Astrocyte (in vitro differentiated cells and primary cell): ENCODE measurements around the gene LRRC55. TPM values are rescaled to one million over a fixed set of nuclear protein-coding genes. Genes with fewer than 3 reads are reported as not detected.

Experiments used
- DNase-seq: peaks from one replicate; pipeline ENCODE4 v3.0.0-alpha.2; 2010; ENCODE audit warnings: low read depth
- FAIRE-seq: peaks from 2 replicates; lab custom pipeline; 2011; peaks lifted over from hg19 to GRCh38; lab: Jason Lieb, UNC
- H2AFZ ChIP-seq: 2 replicates; pipeline ENCODE4 v1.6.0; 2012; ENCODE audit warnings: low read depth, low read length, inconsistent platforms
- H3K27ac ChIP-seq: 2 replicates; pipeline ENCODE4 v1.5.1; 2011; ENCODE audit warnings: low read depth, low read length, inconsistent platforms
- H3K27me3 ChIP-seq: 2 replicates; pipeline ENCODE4 v1.6.0; 2011; ENCODE audit warnings: low read length, inconsistent platforms; ENCODE audit not compliant: insufficient read depth
- H3K36me3 ChIP-seq: 2 replicates; pipeline ENCODE4 v1.5.1; 2011; ENCODE audit warnings: low read length, inconsistent platforms; ENCODE audit not compliant: insufficient read depth
- H3K4me1 ChIP-seq: 2 replicates; pipeline ENCODE4 v1.5.1; 2011; ENCODE audit warnings: low read length, inconsistent platforms; ENCODE audit not compliant: insufficient read depth
- H3K4me2 ChIP-seq: 2 replicates; pipeline ENCODE4 v1.6.0; 2012; ENCODE audit warnings: low read length, inconsistent platforms
- H3K4me3 ChIP-seq: 2 replicates; pipeline ENCODE4 v1.5.1; 2011; ENCODE audit warnings: low read depth, mild to moderate bottlenecking, low read length, inconsistent platforms; ENCODE audit not compliant: insufficient read depth
- H3K79me2 ChIP-seq: 2 replicates; pipeline ENCODE4 v1.6.0; 2012; ENCODE audit warnings: mild to moderate bottlenecking, low read length, inconsistent platforms; ENCODE audit not compliant: insufficient read depth
- H3K9ac ChIP-seq: 2 replicates; pipeline ENCODE4 v1.6.0; 2012; ENCODE audit warnings: mild to moderate bottlenecking, low read length, inconsistent platforms
- H3K9me3 ChIP-seq: 2 replicates; pipeline ENCODE4 v1.5.1; 2012; ENCODE audit warnings: low read depth, mild to moderate bottlenecking, low read length, inconsistent platforms; ENCODE audit not compliant: insufficient read depth
- H4K20me1 ChIP-seq: 2 replicates; pipeline ENCODE4 v1.6.0; 2012; ENCODE audit warnings: low read length, inconsistent platforms; ENCODE audit not compliant: insufficient read depth
- H3K27ac Mint-ChIP-seq: one replicate; pipeline ENCODE4 v1.8.0; 2021; ENCODE audit warnings: mild to moderate bottlenecking, mixed read lengths; ENCODE audit not compliant: unreplicated experiment
- H3K27me3 Mint-ChIP-seq: one replicate; pipeline ENCODE4 v1.8.0; 2021; ENCODE audit warnings: low read depth, mixed read lengths; ENCODE audit not compliant: unreplicated experiment
- H3K36me3 Mint-ChIP-seq: one replicate; pipeline ENCODE4 v1.8.0; 2021; ENCODE audit warnings: low read depth, mixed read lengths; ENCODE audit not compliant: unreplicated experiment
- H3K4me1 Mint-ChIP-seq: one replicate; pipeline ENCODE4 v1.8.0; 2021; ENCODE audit warnings: low read depth, mixed read lengths; ENCODE audit not compliant: unreplicated experiment
- H3K4me3 Mint-ChIP-seq: one replicate; pipeline ENCODE4 v1.8.0; 2021; ENCODE audit warnings: mild to moderate bottlenecking, moderate library complexity, mixed read lengths; ENCODE audit not compliant: unreplicated experiment
- H3K9me3 Mint-ChIP-seq: one replicate; pipeline ENCODE4 v1.8.0; 2021; ENCODE audit warnings: mild to moderate bottlenecking, mixed read lengths; ENCODE audit not compliant: unreplicated experiment
- EZH2 ChIP-seq: IDR thresholded peaks from 2 replicates; pipeline ENCODE4 v1.6.1; 2012; ENCODE audit warnings: mild to moderate bottlenecking, low read length, inconsistent platforms; ENCODE audit not compliant: insufficient read depth
- total RNA-seq: library from RNA; stranded (reverse); gene quantifications from 2 replicates; pipeline ENCODE4 v1.2.1, GENCODE V29; 2021
- TF ChIP-seq, protein P1 (sequence below): IDR thresholded peaks from 2 replicates; pipeline ENCODE4 v1.5.1; 2011; ENCODE audit warnings: low read depth, mild to moderate bottlenecking, inconsistent platforms, low read length, moderate library complexity; ENCODE audit not compliant: insufficient read depth

LRRC55 gene
- total RNA-seq, 1 donor from 2014 or later, result not detected

GRCh38 chr11:57239348-57239747 lies 57.6 kb downstream of the LRRC55 start:
- Histone ChIP-seq H3K4me3 (no peak overlapping the region), H3K4me2 (no peak overlapping the region), H2AFZ (no peak overlapping the region), H3K36me3 (no peaks in the 10 kb centered on the region), H4K20me1 (no peaks in the 10 kb centered on the region), H3K27ac (no peak overlapping the region), H3K27me3 (peaks cover 4% of the 10 kb centered on the region), H3K9ac (no peak overlapping the region), H3K9me3 (no peaks in the 10 kb centered on the region), H3K4me1 (no peaks in the 10 kb centered on the region), H3K79me2 (no peaks in the 10 kb centered on the region)
- TF ChIP-seq, protein P1, sequence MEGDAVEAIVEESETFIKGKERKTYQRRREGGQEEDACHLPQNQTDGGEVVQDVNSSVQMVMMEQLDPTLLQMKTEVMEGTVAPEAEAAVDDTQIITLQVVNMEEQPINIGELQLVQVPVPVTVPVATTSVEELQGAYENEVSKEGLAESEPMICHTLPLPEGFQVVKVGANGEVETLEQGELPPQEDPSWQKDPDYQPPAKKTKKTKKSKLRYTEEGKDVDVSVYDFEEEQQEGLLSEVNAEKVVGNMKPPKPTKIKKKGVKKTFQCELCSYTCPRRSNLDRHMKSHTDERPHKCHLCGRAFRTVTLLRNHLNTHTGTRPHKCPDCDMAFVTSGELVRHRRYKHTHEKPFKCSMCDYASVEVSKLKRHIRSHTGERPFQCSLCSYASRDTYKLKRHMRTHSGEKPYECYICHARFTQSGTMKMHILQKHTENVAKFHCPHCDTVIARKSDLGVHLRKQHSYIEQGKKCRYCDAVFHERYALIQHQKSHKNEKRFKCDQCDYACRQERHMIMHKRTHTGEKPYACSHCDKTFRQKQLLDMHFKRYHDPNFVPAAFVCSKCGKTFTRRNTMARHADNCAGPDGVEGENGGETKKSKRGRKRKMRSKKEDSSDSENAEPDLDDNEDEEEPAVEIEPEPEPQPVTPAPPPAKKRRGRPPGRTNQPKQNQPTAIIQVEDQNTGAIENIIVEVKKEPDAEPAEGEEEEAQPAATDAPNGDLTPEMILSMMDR, result no peak
- TF ChIP-seq EZH2, result no peak
- no peak overlapping the region for H3K27ac Mint-ChIP-seq
- peaks cover 4% of the 10 kb centered on the region for H3K9me3 Mint-ChIP-seq
- H3K27me3 Mint-ChIP-seq, result peaks cover 25% of the 10 kb centered on the region
- DNase-seq (no peak), FAIRE-seq (no peak)
- H3K4me3 Mint-ChIP-seq, result no peak overlapping the region
- H3K36me3 Mint-ChIP-seq, result no peaks in the 10 kb centered on the region
- H3K4me1 Mint-ChIP-seq, result peaks cover 4% of the 10 kb centered on the region

DNA sequence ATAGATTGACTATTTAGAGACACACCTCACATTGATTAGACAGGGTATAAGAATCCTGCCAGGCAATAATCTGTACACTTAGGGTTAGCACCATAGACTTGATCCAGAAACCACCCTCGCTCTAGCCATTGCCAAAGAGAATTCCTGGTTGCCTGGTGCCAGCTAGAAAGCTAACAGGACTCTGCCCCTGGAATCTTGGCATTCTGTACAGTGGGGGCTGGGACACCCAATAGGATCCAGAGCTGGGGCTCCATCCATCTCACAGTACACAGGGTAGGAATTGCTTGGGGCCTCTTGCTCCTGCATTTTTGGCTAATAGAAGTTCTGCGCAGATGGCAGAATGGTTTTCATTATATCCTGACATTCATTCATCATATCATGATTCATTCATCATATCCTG lies 58.3 kb downstream of the LRRC55 start:
- H3K4me3 Mint-ChIP-seq, result no peak overlapping the region
- H3K27me3 Mint-ChIP-seq, result peaks cover 24% of the 10 kb centered on the region
- no peaks in the 10 kb centered on the region for H3K36me3 ChIP-seq
- no peaks in the 10 kb centered on the region for H3K9me3 ChIP-seq
- no peaks in the 10 kb centered on the region for H3K36me3 Mint-ChIP-seq
- H3K9me3 Mint-ChIP-seq, result peaks cover 4% of the 10 kb centered on the region
- FAIRE-seq (no peak), DNase-seq (no peak)
- H3K27ac ChIP-seq, result no peak overlapping the region
- H3K4me1 Mint-ChIP-seq, result peaks cover 4% of the 10 kb centered on the region
- no peak overlapping the region for H3K27ac Mint-ChIP-seq
- H4K20me1 ChIP-seq, result no peaks in the 10 kb centered on the region
- H3K4me1 ChIP-seq, result no peaks in the 10 kb centered on the region
- peaks cover 4% of the 10 kb centered on the region for H3K27me3 ChIP-seq
- no peak overlapping the region for H3K4me2 ChIP-seq
- H3K79me2 ChIP-seq, result no peaks in the 10 kb centered on the region
- H3K9ac ChIP-seq, result no peak overlapping the region
- H2AFZ ChIP-seq, result no peak overlapping the region
- H3K4me3 ChIP-seq, result no peak overlapping the region
- TF ChIP-seq, protein P1, result no peak
- TF ChIP-seq EZH2, result no peak

DNA sequence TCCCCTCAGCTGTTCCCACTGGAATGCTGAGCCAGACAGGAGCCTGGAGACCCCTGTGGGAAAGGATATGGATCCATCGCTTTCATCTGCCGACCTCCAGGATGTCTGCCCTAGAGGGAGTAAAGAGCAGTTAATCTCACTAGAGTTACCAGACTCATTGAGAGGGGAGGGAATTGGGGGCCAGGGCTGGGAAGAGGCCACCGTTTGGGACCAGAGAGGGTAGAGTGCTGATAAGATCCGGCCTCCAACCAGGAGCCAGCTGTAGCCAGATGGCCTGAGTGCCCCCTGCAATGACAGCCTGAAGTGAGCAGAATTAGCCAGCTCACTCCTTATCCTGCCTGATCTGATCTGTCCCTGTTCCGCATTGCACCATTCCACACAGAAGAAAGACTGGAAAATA lies 59.0 kb downstream of the LRRC55 start:
- Histone ChIP-seq H3K36me3 (no peaks in the 10 kb centered on the region), H3K27ac (no peak overlapping the region), H4K20me1 (no peaks in the 10 kb centered on the region), H3K4me1 (no peaks in the 10 kb centered on the region), H3K4me2 (no peak overlapping the region), H3K79me2 (no peaks in the 10 kb centered on the region), H3K9ac (no peak overlapping the region), H3K4me3 (no peak overlapping the region), H3K27me3 (peaks cover 2% of the 10 kb centered on the region), H2AFZ (no peak overlapping the region), H3K9me3 (no peaks in the 10 kb centered on the region)
- Mint-ChIP-seq H3K9me3 (peaks cover 4% of the 10 kb centered on the region), H3K4me3 (no peak overlapping the region), H3K27ac (no peak overlapping the region), H3K36me3 (no peaks in the 10 kb centered on the region), H3K4me1 (peaks cover 4% of the 10 kb centered on the region), H3K27me3 (peaks cover 21% of the 10 kb centered on the region)
- TF ChIP-seq, protein P1, result no peak
- TF ChIP-seq EZH2, result no peak
- DNase-seq, result no peak
- no peak for FAIRE-seq
